ENCODE results near the gene KIF4B. TPM values are rescaled to one million over a fixed set of nuclear protein-coding genes. Genes with fewer than 3 reads are reported as not detected.

The KIF4B gene
- polyA plus RNA-seq, 1 of the 3 experiments (the other 2 are of a cell fraction): 0.02 TPM

- TF ChIP-seq TAF1 (IDR thresholded peaks at IDR 0.05; ENCODE audit: borderline replicate concordance, low read depth, low read length) (no peak), TEAD4 (IDR thresholded peaks at IDR 0.05; ENCODE audit: borderline replicate concordance, insufficient read depth) (no peak), ZBTB33 (IDR thresholded peaks at IDR 0.05; ENCODE audit: borderline replicate concordance, low read depth) (no peak), RFX5 (IDR thresholded peaks at IDR 0.05; ENCODE audit: low read length) (no peak)
These were observed 27.4 kb upstream of the KIF4B start (continued) for GRCh38 chr5:154986151-154986550.

DNA sequence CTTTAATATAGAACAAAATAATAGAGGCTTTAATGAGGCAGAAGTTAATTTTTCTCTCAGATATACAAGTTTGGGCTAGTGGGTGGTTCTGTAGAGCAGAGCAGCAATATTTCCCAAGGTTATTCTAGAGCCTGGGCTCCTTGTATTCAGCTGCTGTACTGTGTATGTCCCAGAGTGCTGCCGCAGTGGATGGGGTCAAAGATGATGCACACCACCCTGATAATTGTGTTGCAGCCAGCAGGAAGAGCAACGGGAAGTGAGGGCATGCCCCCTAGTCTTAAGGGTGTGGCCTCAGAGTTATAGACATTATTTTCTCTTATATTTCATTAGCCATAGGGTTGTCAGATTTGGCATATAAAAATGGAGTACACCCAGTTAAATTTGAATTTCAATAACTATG is 23.9 kb upstream of the KIF4B start:
- Histone ChIP-seq H3K27ac (ENCODE audit: low read depth in 2 of 2, low read length in 1 of 2) (no peak overlapping the region), H4K20me1 (ENCODE audit: insufficient read depth) (no peaks in the 10 kb centered on the region), H3K36me3 (replicated peaks in 1 of 2; ENCODE audit: control insufficient read depth in 1 of 2, insufficient read depth in 2 of 2, low read length in 1 of 2) (no peaks in the 10 kb centered on the region), H3K9me3 (no peaks in the 10 kb centered on the region), H3K79me2 (ENCODE audit: insufficient read depth) (no peaks in the 10 kb centered on the region), H3K4me1 (ENCODE audit: control insufficient read depth in 1 of 2, insufficient read depth in 2 of 2, low read depth in 1 of 2, low read length in 1 of 2) (no peaks in the 10 kb centered on the region; a peak in 1 of 4 replicates), H3K9ac (no peak overlapping the region), H3K9me2 (no peaks in the 10 kb centered on the region), H3K4me3 (ENCODE audit: low read depth in 2 of 2, low read length in 1 of 2) (no peak overlapping the region), H3K27me3 (ENCODE audit: insufficient read depth) (no peaks in the 10 kb centered on the region; the same call in 1 of the 2 replicates), H2AFZ (ENCODE audit: low read depth) (no peak overlapping the region), H3F3A (replicated peaks; ENCODE audit: insufficient read depth) (no peaks in the 10 kb centered on the region), H3K4me2 (no peak overlapping the region)
- CTCF ChIA-PET: interaction anchor here (7.0 kb wide), 1 partner anchor 17 kb away, joined by 27 read pairs; no protein-coding TSS in a partner anchor
- POLR2A ChIA-PET: no interaction called here
- WGBS (ENCODE audit: low lambda C conversion rate): 37% methylated on average over 2 of the region's 2 CpGs
- TF ChIP-seq TEAD4 (IDR thresholded peaks at IDR 0.05; ENCODE audit: borderline replicate concordance, insufficient read depth): no peak
- no peak for TF ChIP-seq MAX (IDR thresholded peaks at IDR 0.05; ENCODE audit: low read depth)
- no peak for TF ChIP-seq USF2 (IDR thresholded peaks at IDR 0.05; ENCODE audit: borderline replicate concordance, low read depth, low read length)
- no peak for TF ChIP-seq JUND (IDR thresholded peaks at IDR 0.05)
- no peak for TF ChIP-seq FOSL2 (IDR thresholded peaks at IDR 0.05; ENCODE audit: borderline replicate concordance, low read depth)
- no peak for TF ChIP-seq EP300 (IDR thresholded peaks at IDR 0.05; ENCODE audit: borderline replicate concordance in 1 of 2, low read depth in 1 of 2, low read length in 1 of 2)
- no peak for TF ChIP-seq RAD21 (IDR thresholded peaks at IDR 0.05; ENCODE audit: low read length)
- TF ChIP-seq, protein P1, sequence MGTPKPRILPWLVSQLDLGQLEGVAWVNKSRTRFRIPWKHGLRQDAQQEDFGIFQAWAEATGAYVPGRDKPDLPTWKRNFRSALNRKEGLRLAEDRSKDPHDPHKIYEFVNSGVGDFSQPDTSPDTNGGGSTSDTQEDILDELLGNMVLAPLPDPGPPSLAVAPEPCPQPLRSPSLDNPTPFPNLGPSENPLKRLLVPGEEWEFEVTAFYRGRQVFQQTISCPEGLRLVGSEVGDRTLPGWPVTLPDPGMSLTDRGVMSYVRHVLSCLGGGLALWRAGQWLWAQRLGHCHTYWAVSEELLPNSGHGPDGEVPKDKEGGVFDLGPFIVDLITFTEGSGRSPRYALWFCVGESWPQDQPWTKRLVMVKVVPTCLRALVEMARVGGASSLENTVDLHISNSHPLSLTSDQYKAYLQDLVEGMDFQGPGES (IDR thresholded peaks at IDR 0.05; ENCODE audit: low read depth, low read length): no peak
- no peak for TF ChIP-seq RFX5 (IDR thresholded peaks at IDR 0.05; ENCODE audit: low read length)
- TF ChIP-seq MEF2A (IDR thresholded peaks at IDR 0.05; ENCODE audit: borderline replicate concordance, low read depth): no peak
- TF ChIP-seq YY1 (IDR thresholded peaks at IDR 0.05; ENCODE audit: low read depth): no peak
- TF ChIP-seq, protein P2, sequence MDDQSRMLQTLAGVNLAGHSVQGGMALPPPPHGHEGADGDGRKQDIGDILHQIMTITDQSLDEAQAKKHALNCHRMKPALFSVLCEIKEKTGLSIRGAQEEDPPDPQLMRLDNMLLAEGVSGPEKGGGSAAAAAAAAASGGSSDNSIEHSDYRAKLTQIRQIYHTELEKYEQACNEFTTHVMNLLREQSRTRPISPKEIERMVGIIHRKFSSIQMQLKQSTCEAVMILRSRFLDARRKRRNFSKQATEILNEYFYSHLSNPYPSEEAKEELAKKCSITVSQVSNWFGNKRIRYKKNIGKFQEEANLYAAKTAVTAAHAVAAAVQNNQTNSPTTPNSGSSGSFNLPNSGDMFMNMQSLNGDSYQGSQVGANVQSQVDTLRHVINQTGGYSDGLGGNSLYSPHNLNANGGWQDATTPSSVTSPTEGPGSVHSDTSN (IDR thresholded peaks at IDR 0.05): no peak
- TF ChIP-seq TAF1 (IDR thresholded peaks at IDR 0.05; ENCODE audit: borderline replicate concordance, low read depth, low read length): no peak
- no peak for TF ChIP-seq ZBTB33 (IDR thresholded peaks at IDR 0.05; ENCODE audit: borderline replicate concordance, low read depth)
- no peak for TF ChIP-seq USF1 (IDR thresholded peaks at IDR 0.05; ENCODE audit: borderline replicate concordance, low read depth)
- TF ChIP-seq ELF1 (IDR thresholded peaks at IDR 0.05): no peak
- no peak for TF ChIP-seq TCF12 (IDR thresholded peaks at IDR 0.05)
- no peak for DNase-seq
